ENCODE results near the gene CLECL1.

Gene CLECL1

DNA sequence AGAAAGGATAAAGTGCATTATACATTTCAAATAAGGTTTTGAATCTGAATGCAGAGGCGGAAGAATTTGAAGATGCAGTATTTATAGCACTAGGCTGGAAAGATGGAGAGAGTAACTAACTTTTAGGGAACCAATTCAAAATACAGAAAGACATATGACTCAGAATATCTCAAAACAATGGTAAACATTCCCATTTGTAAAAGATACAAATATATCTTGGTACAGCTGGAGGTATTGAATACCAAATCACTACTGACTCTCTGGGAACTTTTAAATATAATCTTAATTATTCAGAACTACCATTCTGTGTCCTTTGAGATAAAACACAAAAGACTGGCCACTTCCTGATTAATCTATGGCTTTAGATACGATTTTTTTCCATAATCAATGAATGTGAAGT, 22.7 kb upstream of the CLECL1 start:
- TF ChIP-seq, protein P1, sequence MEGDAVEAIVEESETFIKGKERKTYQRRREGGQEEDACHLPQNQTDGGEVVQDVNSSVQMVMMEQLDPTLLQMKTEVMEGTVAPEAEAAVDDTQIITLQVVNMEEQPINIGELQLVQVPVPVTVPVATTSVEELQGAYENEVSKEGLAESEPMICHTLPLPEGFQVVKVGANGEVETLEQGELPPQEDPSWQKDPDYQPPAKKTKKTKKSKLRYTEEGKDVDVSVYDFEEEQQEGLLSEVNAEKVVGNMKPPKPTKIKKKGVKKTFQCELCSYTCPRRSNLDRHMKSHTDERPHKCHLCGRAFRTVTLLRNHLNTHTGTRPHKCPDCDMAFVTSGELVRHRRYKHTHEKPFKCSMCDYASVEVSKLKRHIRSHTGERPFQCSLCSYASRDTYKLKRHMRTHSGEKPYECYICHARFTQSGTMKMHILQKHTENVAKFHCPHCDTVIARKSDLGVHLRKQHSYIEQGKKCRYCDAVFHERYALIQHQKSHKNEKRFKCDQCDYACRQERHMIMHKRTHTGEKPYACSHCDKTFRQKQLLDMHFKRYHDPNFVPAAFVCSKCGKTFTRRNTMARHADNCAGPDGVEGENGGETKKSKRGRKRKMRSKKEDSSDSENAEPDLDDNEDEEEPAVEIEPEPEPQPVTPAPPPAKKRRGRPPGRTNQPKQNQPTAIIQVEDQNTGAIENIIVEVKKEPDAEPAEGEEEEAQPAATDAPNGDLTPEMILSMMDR (IDR thresholded peaks at IDR 0.05), result no peak

DNA sequence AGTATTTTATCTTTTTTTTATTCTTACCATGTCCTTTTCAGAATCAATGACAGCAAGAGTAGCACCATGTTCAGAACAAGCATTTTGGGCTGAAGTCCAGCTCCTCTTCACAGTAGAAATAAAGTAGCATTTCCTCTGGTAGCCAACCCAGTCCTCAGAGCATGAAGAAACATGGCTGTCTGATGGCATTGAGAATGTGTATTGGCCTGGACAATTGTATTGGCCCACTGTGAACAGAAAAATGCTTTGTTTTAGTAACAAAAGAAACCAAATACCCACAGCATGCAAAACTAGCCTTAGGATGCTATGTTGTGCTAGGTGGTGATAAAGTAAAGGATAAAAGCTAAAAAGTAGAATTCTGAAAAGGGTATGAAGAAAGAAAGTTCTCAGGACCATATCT, 22.1 kb upstream of the CLECL1 start:
- TF ChIP-seq, protein P1 (IDR thresholded peaks at IDR 0.05), result no peak

DNA sequence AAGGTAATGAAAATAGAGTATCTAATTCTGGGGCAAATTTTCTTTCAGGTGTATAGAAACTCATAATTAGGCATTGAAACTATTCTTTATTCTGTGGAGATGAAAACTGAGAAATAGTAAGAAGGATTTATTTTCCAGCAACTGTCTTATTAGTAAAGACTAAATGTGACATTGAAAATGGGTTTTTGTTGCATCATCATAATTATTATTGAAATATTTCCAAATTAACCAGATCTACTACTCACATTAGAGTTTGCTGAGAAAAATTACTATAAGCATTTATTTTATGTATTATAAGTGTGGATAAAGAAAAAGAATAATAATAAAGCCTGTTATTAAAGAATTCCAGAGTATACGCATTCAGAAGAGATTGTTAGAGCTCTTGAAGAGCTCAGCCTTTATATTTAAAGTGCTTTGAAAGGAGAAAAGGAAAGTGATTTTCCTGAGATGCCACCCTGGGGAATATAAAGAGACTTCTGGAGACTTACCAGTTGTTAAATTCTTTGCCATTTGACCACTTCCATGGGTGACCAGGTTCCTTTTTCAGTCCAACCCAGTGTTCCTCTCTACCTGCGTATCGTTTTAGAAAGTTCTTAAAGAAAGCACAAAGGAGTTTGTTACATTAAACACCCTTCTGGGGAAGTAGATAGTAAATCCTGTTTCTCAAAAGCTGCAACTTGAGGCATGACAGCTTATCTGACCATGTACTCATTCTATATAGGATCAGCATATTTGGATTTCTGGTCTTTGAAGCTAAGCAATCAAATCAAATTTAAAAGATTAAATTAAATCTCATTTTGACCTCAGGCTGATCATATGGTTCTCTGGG, 21.4 kb upstream of the CLECL1 start:
- TF ChIP-seq, protein P1 (IDR thresholded peaks at IDR 0.05), result no peak

DNA sequence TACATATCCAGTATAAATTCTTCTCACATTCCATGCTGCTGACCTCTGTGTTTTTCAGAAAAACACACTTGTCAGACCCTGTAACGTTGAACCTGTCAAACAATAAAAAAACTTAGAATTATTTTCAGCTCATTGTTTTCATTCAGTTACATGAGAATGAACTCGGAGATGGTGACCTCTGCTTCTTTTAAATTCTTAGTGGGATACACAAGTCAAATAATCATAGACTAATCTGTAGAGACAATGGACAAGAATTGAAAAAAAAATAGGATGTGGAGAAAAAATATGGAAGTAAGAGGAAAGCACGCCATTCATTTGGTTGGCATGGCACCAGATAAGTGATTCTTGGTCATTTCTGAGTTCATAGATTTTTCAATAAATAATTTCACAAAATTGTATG, 20.6 kb upstream of the CLECL1 start:
- TF ChIP-seq, protein P1 (IDR thresholded peaks at IDR 0.05), result no peak

DNA sequence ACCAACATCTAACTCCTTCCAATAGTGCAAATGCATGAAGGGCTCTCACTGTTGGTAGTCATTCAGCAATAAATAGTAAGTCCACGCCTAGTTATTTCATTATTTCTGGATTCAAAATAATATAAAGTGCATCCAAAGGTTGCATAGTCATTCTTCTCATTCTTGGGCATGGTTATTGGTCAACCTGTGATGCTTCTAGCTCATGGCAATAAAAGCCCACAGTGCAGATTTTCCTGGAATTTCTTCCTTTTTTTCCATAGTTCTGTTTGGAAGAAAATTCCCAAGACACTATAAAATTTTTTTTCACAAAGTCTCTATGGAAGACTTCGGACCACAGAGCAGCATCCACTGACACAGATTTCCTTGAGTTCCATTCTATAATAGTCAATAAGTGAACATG, 20.2 kb upstream of the CLECL1 start:
- TF ChIP-seq, protein P1 (IDR thresholded peaks at IDR 0.05), result no peak

DNA sequence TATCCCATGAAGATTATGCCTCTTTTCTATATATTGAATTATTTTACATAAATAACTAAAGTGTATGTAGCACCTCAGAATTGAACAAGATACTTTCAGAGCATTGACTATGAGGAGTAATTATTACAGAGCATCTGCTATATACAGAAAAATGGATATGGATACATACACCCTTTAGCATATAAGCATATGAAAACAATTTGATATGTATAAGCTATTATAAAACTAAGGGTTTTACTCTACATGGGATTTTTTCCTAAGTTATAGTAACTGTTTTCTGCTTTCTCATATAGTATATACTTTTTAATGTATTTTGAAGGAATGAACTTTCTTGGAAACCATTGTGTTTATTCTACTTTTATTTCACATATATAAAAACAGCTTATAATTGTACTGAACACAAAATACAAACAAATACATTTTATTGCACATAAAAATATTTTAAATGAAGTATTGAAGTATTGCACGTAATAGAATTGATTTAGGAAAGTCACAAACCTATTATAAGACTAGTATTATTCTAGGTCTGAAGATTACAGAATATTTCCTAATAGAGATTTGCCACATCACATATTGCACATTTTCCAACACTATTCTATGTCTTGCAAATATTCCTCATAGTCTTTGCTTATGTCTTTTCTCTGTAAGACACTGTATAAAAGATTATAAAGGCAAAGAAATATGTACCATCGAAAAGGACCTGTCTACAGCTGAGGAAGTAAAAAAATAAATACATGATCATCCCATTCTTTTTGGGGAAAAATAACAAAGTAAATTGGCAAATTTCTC, 19.4 kb upstream of the CLECL1 start:
- TF ChIP-seq, protein P1 (IDR thresholded peaks at IDR 0.05), result no peak

DNA sequence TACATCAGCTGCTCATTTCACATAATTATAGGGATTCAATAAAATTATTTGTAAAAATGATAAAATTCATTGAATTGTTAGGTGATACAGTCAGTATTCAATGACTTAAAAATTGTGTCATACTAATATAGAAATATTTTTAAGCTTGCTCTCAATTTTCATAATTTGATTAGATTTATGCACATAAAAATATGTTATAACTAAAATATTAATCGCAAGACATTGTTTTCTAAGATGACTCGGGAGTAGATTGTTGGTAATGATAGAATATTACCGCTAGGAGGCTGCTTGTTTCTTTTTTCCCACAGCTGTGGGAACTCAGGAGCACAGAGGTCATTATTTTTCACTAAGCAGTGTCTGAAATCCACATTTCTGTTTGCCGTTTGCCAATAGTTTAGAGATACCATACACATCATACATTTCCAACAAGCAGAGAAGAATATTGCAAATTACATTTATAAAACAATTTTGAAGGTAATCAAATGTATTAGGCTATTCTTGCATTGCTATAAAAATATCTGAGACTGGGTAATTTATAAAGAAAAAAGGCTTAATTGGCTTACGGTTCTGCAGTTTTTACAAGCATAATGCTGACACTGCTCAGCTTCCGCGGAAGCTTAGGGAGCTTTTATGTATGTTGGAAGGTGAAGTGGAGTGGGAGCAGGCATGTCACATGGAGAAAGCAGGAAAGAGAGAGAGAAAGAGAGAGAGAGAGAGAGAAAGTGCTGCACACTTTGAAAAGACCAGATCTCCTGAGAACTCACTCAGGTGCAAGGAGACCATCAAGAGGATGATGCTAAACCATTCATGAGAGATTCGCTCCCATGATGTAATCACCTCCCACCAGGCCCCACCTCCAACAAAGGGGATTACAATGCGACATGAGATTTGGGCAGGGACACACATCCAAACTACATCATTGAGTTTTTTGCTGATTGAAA, 18.6 kb upstream of the CLECL1 start:
- TF ChIP-seq, protein P1 (IDR thresholded peaks at IDR 0.05), result peak; percentile 44; the same call in 1 of the 2 replicates

All from LNCAP (cell line).